HG03354 (cell line): ENCODE results near the gene DUSP22.

Source experiments
- ATAC-seq: cut with Tn5 transposase; IDR thresholded peaks from one replicate; pipeline ENCODE4 v1.9.1; 2021; ENCODE audit warnings: mild to moderate bottlenecking; ENCODE audit not compliant: unreplicated experiment, poor library complexity, severe bottlenecking

DUSP22 gene

GRCh38 chr6:387293-387741 is 95.0 kb downstream of the DUSP22 start:
- ATAC-seq = no peak

- no peak for ATAC-seq
These were observed 96.1 kb downstream of the DUSP22 start for GRCh38 chr6:388202-388903.

- ATAC-seq = no peak
These were observed 96.9 kb downstream of the DUSP22 start for GRCh38 chr6:389143-389542.

- peak; percentile 49 for ATAC-seq
These were observed 97.3 kb downstream of the DUSP22 start for GRCh38 chr6:389622-390021.

- peak; percentile 33 for ATAC-seq
These were observed 98.7 kb downstream of the DUSP22 start for GRCh38 chr6:390914-391558.

- peak; percentile 58 for ATAC-seq
These were observed 99.5 kb downstream of the DUSP22 start, which contains the start of gene IRF4 for GRCh38 chr6:391559-392440. TSS of gene IRF4 (plus strand) at chr6:391752. CDS start at chr6:393153, 1,401 bp downstream.

- no peak for ATAC-seq
These were observed 100.4 kb downstream of the DUSP22 start for GRCh38 chr6:392441-393390.

GRCh38 chr6:393391-394221 is 101.3 kb downstream of the DUSP22 start:
- no peak for ATAC-seq

- ATAC-seq = no peak
These were observed 102.5 kb downstream of the DUSP22 start for GRCh38 chr6:394641-395289.

- no peak for ATAC-seq
These were observed 103.3 kb downstream of the DUSP22 start for GRCh38 chr6:395432-396125.

GRCh38 chr6:396126-396520 is 103.8 kb downstream of the DUSP22 start:
- ATAC-seq = no peak

- ATAC-seq = no peak
These were observed 104.8 kb downstream of the DUSP22 start for GRCh38 chr6:397056-397455.

GRCh38 chr6:397604-398003 is 105.3 kb downstream of the DUSP22 start:
- no peak for ATAC-seq

- ATAC-seq = no peak
These were observed 105.8 kb downstream of the DUSP22 start for GRCh38 chr6:398065-398464.

- no peak for ATAC-seq
These were observed 106.3 kb downstream of the DUSP22 start for GRCh38 chr6:398558-399078.

GRCh38 chr6:399785-400534 is 107.7 kb downstream of the DUSP22 start:
- ATAC-seq = peak; percentile 33

- ATAC-seq = no peak
These were observed 108.5 kb downstream of the DUSP22 start for GRCh38 chr6:400815-401214.
